Kidney capillary endothelial cell (primary cell): ENCODE results near the gene HOXC11.

Experiments
- DNase-seq: peaks from one replicate; pipeline ENCODE4 v3.0.0-alpha.2; 2018; ENCODE audit warnings: low spot score

The HOXC11 gene

DNA sequence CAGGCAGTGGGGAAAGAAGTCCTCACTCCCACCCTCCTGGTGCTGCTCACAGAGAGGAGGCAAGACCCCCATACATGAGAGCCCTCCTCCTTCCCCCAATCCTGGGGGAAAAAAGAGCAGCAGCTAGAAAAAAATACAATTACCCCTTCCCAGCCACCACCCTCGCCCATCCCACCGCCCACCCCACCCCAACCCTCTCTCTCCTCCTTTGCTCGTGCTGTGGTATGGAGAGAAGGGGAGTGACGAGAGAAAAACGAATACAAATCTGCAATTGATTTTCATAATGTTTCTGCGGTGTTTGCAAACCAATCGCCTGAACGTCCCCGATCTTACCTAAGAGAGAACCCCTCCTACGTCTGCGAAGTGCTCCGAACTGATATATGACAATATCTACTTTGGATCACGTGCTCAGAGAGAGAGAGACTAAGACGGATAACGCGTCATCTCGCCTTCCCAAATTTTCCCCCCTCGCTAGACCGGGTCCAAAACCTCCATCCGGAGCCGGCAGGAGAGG, at the start of gene HOXC11:
HOXC11 (plus strand) TSS at position 405 of the 514 bp plus-strand sequence. CDS start 116 bp downstream, outside the sequence.
- DNase-seq = no peak

DNA sequence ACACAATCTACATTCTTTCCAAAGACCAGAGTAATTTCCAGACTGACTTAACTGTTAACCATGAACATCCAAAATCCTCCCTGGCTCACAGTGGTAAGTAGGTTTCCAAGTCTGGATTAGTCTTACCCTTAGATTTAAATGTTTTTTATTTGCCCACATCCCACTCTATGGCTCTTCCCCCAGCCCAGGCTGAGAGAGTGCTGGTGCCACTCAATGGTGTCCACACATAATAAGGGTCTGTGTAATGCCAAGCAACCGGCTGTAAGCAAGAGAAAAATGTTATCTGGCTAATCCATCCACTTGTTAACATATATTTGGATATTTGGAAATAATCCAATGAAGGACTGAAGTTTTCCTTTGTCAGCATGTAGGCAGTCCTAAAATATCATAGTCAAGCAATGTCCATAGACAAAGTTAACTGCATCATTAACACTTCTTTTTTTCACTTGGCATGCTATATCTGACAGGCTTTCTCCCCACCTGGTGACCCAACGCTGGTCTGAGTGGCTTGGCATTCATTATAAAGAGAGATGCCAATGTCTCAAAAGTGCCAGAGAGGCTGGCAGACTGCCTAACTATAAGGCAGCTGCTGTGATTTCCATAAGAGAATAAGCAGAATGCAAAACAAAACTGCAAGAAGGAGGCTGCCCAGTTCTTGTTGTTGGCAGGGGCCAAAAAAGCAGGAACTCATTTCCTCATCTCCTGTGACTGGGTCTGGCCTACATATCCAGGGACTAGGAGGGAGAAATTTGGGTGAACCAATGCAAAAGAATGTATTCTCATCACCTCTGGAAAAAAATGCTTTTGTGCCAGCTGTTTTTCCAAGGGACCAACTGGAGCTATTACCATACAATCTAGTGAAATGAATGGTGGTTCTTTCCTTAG, 48.2 kb upstream of the HOXC11 start:
- DNase-seq = no peak

DNA sequence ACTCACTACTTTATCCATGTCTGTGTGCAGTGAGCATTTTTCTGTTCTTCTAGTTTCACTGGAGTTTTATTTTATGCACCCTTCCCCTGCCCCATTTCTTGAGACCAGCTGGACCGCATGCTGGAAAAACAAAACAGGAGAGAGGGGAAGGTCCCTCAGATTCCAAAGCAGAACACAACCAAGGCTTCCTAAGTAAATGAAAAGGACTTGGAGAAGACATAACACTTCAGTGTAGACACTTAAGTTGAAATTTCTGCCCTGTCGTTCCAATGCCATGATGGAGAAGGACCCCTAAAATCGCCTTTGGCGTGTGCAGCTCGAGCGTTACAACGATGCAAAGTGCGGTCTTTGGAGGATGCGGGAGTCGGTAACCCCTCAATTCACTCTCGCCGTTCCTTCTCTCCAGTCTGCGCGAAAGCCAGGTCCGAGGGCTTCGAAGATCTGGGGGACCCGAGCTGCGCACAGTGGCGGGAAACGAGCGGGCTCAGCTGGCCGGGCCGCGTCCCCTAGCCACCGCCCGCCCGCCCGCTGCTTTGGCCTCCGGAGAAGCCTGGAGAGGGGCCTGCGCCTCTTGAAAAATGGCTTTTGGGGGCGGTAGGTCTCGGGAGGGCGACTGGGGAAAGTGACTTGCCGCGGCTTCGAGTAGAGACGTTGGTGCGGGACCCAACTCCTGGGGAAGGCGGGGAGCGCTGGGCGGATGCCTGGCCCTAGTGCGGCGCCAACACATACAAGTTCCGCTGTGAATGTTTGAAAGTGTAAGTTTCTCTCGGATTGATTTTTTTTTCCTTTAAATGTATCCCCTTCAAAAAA, 45.5 kb upstream of the HOXC11 start:
- no peak for DNase-seq

DNA sequence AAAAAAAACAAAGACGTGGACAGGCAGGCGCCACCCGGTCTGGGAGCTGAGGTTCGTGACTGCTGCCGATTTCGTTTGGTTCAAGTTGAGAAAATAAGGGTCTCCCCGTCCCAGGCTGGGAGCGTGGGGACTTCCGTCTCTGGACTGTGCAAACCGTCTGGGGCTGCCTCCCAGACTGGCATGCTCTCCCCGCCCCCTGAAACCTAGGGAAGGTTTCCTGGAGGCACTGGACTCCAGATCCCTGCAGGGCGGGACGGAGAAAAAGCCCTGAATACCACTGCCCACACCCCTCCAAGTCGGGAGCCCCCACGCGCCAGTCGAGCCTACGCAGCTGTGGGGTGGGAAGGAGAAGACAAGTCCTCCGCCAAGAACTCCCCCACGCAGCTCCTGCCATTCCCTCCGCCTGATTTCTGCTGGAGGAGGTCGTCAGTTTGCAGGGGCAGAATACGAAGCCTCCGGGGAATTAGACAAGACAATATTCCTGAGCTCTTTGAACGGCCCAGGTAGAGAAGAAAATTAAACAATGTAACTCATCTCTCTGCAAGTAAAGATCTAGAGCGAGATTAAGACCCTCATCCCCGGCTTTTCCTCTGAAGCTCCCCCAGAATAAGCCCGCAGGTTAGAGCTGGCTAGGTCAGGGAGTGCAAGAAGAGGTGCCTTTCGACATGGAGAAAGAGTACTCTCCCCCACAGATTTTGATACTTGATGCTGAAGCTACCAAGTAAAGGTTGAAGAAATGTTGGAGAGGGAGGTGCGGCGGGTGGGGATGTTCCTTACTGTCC, 44.7 kb upstream of the HOXC11 start:
- DNase-seq = no peak

DNA sequence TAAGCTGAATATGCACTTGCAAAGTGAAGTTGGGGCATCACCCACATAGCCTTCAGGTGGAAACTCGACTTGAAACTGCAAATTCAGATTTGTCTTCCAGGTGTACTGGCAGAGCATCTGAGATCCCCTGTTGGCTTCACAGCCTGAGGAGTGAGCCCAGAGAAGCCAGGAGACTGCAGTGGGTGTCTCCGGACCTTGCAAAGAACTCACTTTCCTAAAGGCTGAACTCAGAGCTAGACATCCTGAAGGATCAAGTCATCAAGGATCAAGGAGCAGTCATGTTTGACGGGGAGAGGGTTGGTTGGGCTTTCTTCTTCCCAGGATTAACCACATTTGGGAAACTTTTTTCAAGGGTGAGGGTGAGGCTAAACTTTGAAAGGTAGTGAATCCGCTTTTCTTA, 43.4 kb upstream of the HOXC11 start:
- no peak for DNase-seq

DNA sequence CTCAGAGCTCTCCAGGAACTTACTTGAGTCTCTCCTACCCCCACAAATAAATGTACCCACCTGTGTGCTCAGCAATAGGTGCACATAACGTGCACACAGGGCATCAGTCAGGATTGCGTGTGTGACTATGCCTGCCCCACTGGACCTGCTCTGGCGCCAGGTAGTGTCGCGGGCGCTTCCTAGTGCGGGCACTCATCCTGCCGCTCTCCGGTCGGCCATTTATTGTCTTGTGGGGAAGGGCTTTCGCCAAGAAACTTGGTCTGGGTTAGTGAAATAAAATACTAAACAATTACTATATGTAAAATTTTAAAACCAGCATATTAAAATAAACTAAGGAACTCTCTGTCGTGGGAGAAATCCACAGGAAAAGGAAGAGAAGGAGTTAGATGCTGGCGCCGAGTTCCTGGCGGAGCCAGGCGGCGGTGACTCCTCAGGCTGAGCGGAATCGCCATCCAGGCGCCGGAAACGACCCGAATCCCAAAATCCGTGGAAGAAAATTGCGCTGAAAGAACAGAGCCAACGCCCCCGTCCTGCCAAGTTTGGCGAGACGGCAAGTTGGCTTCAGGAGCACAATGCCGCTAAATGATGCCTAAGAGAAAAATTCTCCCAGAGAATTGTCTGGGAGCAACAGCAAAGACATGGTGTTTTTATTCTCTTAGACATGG, 42.2 kb upstream of the HOXC11 start:
- DNase-seq = no peak

DNA sequence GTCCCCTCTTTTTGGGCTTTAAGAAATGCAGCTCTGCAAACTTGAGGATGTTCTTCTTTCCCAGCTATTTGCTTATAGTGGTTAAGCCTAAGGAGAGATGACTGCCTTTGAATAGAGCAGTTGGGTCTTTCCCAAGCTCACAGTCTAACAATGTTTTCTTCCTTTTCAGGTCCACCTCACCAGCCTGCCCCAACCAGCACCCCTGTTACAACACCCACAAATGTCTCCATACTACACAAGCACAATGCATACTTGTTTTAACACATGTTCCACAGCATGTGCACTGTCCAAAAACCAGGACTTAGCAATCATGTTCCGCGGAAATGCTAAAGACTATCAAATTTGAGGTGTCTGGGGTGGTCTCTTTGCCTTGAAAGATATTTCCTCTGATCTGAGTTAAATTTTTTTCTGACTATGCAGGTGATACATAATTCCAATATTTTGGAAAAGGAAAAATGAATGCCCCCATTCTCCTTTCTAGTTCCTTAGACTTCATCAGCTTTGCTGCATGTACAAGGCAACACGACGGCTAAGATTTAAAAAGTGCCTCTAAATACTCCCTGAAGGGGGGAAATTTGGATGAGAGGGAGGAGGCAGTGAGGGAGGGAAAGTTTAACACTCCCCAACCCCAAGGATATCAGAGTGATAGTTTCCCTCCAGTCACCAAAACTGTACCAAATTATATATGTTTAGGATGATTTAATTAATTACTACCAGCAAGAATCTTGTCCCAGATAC, 40.9 kb upstream of the HOXC11 start:
- no peak for DNase-seq

DNA sequence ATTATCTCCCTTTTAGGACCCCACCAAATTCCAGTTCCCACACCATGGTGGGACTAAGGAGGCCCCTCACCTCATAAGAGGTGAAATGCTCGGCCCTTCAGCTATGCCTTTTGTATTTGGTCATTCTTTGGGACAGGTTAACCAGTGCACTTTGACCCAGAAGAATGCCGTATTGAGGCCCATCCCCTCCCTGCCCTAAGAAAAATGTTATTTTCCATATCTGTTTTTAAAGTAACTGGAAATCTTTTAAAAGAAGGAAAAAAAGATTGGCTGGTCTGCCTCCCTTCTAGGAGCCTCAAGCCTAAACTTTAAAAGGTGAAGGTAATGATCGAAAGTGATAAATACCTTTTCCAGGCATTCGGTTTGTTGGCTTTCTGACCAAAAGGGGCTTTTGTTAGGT, 40.0 kb upstream of the HOXC11 start:
- no peak for DNase-seq

DNA sequence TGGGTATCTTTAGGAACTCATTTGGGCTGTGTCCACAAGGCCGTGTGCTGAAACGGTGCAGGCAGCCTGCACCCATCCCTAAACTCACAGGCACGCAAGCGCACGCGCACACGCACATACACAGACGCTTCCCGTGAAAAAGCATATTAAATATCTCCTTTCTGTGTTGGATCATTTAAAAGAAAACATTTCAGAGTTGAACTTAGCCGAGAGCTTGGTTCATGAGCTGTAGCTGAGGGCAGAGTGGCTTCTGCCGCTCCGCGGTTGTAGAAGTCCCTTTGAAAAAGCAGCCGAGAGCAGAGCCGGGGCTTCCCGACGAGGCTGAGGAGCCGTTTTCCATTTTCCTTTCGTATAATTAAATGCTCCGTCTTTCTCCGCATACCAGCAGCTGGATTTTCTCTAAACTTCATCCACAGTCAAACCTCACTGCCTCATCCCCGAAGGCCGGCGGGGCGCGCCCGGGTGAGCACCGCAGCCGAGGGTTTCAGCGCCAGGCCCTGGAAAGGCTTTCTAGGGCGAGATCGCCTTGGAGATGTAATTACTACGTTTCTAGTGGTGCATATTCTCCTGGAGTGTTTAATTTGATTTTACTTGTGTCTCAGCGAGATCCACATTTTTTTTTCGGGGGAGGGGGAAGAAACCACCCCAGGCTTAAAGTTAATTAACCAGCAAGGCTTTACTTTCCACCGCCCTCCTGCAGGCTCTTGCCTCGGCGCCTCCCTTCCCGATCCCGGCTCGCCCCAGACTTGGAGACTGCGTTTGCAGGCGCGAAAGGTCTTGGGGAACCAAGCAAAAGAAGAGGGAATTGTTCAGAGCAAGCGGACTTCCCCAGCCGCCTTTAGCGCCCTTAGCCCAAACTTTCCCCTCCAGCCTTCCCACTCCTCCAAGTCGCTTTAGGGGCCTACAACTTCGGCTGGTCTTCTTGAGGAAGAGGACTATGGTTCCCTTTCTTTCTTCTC, 37.3 kb upstream of the HOXC11 start:
- no peak for DNase-seq

DNA sequence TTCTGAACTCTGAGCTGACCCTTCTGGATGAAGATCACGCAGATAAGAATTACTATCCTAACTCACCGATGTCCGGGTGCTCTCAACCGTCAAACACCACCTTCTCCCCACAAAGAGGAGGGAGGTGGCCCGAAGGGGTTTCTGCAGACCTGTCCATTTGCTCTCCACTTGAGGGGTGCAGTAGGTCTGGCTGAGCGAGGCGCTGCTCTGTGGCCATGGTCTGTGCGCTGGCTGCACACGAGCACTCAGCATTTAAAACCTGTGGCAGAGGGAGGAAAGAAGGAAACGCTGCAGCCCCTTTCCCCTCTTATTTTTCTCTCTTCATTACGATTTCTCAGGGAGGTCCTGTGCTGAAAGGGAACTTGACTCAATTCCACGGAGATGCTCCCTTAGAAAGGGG, 35.8 kb upstream of the HOXC11 start:
- no peak for DNase-seq

DNA sequence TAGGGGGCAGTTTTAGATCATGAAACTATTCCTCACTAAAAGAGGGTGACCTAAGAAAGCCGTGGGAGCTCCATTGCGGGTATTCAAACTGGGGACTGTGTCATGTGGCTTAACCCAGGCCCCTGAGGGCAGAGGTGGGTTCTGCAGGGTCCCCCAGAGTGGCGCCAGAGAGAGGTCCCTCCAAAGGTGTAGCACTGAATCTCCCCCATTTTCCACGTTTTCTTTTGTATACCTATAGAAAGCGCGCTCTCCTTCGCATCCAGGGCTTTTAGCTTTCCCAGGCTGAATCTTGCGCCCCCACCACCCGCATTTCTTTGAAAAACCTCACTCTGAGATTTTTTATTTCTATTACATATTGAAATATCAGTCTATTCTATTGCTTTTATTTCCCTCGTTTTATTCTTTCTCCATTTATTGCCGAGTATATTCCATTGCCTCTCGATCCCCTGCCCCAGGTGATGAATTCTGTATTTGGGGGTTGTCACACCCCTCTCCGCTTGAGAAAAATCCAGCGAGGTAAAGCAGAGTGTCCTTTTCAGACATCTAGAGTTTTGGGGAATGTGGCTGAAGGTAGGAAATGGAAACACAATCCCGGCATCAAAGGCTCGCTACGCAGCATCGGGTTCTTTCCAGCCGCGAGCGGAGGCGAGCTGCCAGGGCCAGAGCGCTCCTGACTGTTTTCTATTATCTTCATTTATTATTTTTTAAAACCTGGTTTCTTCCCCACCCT, 35.2 kb upstream of the HOXC11 start:
- no peak for DNase-seq

DNA sequence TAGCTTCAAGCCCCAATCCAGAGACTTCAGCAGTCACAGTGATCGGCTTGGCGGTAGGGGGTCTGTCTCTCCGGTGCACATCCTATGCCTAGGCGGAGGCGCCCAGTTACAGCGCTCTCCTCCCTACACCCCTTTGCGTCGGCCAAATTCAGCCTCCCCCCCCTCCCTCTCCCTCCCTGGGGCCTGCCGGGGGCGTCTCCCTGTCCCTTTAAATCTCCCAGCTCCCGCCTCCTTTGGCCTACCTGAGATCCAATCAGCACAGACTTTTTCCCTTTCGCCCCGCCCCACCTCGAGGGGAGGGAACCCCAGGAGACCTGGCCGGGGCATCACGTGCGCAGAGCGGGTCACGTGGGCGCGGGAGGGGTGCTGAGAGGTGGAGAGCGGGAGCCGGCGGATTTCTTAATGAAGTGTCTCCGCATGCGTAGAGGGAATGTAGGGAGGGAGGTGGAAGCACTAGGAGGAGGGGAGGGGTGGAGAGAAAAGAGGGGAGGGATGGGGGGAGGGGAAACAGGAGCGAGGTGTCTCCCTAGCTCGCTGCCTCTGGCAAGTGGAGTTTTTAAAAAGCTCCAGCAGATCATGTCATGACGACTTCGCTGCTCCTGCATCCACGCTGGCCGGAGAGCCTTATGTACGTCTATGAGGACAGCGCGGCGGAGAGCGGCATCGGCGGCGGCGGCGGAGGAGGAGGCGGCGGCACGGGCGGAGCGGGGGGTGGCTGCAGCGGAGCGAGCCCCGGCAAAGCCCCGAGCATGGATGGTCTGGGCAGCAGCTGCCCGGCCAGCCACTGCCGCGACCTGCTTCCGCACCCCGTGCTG, 34.4 kb upstream of the HOXC11 start, which contains the start of gene HOXC13:
HOXC13 (plus strand) TSS at position 506 of the 815 bp plus-strand sequence; CDS start at position 582, 76 bp downstream.
- DNase-seq = no peak

DNA sequence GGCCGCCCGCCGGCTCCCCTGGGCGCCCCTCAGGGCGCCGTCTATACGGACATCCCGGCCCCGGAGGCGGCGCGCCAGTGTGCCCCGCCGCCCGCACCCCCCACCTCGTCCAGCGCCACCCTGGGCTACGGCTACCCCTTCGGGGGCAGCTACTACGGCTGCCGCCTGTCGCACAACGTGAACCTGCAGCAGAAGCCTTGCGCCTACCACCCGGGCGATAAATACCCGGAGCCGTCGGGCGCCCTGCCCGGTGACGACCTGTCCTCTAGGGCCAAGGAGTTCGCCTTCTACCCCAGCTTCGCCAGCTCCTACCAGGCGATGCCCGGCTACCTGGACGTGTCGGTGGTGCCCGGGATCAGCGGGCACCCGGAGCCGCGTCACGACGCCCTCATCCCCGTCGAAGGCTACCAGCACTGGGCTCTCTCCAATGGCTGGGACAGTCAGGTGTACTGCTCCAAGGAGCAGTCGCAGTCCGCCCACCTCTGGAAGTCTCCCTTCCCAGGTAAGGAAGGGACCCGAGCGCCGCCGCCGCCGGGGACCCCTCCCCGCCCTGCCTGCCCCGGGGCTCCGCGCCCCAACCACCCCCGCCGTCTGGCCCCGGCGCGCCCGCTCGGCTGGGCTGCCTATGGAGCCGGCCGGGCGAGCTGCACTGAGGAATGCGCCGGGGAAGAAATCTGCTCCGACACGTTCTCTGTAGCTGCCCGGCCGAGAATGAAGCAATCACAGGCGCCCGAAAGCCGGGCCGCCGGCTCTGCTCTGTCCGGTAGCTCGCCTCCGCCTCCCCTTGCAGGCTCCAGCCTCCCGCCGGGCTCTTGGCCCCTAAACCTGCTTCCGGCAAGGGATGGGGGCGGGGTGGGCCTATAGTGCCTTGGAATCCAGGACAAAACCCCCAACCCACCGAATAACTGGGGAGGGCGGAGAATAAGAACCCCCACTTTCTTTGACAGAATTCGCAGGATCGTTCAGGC, 33.5 kb upstream of the HOXC11 start:
- no peak for DNase-seq

DNA sequence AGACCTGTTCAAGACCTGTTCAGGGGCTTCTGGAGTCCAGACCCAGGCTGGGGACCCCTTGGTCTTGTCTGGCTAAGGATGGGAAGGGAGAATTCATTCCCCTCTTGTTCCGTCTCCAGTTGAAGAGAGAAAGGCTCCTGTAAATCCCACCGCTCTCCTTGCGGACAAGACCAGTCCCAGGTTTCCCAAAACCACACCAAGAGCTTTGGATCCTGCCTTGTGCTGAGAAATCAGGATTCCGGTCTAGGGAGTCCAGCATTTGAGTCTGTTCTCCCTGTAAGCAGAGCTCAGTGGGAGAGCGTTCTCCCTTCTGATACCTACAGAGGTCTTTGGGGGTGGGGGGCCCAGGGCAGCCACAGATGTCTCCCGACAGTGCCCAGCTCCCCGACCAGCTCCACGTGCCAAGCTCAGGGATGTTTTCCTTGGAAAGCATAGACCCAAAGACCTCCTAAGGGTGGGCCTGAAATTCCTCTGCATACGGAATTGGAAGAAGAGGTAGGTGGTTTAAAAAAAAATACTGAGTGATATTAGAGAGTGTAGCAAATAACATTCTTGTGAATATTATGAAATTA, 32.4 kb upstream of the HOXC11 start:
- DNase-seq = no peak

DNA sequence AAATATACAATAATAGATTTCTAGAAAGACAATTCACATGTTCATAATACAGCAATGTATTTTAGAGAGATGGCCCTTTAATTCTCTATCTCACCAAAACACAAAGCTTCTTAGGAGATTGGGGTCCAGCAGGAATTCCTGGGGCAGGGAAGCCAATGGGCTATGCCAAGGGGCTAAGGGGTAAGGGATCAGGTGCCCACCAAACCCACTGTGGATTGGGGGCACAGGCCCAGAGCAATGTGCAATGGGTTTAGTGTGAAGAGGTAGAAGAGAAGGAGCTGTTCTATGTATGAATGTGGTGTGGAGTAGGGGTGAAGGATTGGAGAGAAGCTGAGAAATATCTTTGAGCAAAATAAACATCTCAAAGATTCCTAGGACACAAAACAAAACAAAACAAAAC, 31.7 kb upstream of the HOXC11 start:
- no peak for DNase-seq

DNA sequence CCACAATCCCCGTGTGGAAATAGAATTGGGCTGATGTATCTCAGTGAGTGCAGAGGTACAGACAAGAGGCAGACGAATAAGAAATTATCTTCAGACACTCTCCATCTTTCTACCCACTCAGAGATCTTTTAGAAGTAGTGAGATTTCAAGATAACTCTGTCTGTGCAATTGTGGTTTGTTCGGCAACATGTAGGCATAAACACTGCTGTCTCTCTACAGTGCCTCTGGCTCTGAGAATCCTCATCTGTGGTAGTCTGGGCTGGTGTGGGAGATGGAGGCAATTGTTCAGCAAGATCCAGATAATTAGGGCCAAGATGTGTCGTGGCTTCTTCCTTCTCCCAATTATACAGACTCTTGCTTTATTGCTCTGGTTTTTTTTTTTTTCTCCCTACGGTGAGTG, 31.2 kb upstream of the HOXC11 start:
- DNase-seq = no peak
